Measurements from ENCODE around the gene GNA12.

Gene GNA12

GRCh38 chr7:2838873-2839578, 5.1 kb downstream of the GNA12 start:
- no peak overlapping the region for H3K4me3 ChIP-seq (ENCODE audit: low read depth in 1 of 2, low read length in 2 of 2)
- H3K27ac ChIP-seq (ENCODE audit: low read depth, low read length), result no peak overlapping the region
- H3K27me3 ChIP-seq (ENCODE audit: control insufficient read depth in 1 of 2, insufficient read depth in 2 of 2, low read length in 2 of 2), result no peaks in the 10 kb centered on the region
- H3K36me3 ChIP-seq (ENCODE audit: control insufficient read depth in 1 of 2, insufficient read depth in 2 of 2, low read length in 2 of 2), result peaks cover 0 to 12% of the 10 kb centered on the region in 2 donors
- H3K4me1 ChIP-seq (ENCODE audit: control insufficient read depth in 1 of 2, insufficient read depth in 2 of 2, low read length in 2 of 2), result peaks cover 9 to 24% of the 10 kb centered on the region in 2 donors
- no peaks in the 10 kb centered on the region for H3K9me3 ChIP-seq (ENCODE audit: control insufficient read depth in 1 of 2, low read length in 2 of 2)
- no peak overlapping the region for H3K9ac ChIP-seq (ENCODE audit: low read depth in 1 of 2, low read length in 2 of 2)

- Histone ChIP-seq H3K9me3 (ENCODE audit: control insufficient read depth in 1 of 2, low read length in 2 of 2) (no peaks in the 10 kb centered on the region), H3K9ac (ENCODE audit: low read depth in 1 of 2, low read length in 2 of 2) (no peak overlapping the region), H3K36me3 (ENCODE audit: control insufficient read depth in 1 of 2, insufficient read depth in 2 of 2, low read length in 2 of 2) (peaks cover 0 to 12% of the 10 kb centered on the region in 2 donors), H3K27me3 (ENCODE audit: control insufficient read depth in 1 of 2, insufficient read depth in 2 of 2, low read length in 2 of 2) (no peaks in the 10 kb centered on the region), H3K27ac (ENCODE audit: low read depth, low read length) (no peak overlapping the region), H3K4me1 (ENCODE audit: control insufficient read depth in 1 of 2, insufficient read depth in 2 of 2, low read length in 2 of 2) (peaks cover 9 to 23% of the 10 kb centered on the region in 2 donors), H3K4me3 (ENCODE audit: low read depth in 1 of 2, low read length in 2 of 2) (no peak overlapping the region)
Measured at GRCh38 chr7:2838451-2838850, 5.7 kb downstream of the GNA12 start.

DNA sequence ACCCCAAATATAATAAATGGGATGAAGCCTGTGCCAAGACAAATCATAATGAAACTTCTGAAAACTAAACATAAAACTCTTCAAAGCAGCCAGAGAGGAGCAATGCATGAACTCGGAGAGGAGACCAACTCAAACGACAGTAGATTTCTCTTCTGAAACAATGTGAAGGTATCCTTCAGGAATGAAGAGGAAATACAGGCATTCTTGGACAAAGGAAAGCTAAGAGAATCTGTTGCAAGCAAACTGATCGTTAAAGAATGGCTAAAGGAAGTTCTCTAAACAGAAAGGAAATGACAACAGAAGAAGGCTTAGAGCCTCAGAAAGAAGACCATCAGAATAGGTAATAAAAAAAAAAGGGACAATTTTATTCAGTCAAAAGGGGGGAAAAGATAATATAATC, 6.6 kb downstream of the GNA12 start:
- Histone ChIP-seq H3K27ac (ENCODE audit: low read depth, low read length) (no peak overlapping the region), H3K27me3 (ENCODE audit: control insufficient read depth in 1 of 2, insufficient read depth in 2 of 2, low read length in 2 of 2) (no peaks in the 10 kb centered on the region), H3K4me1 (ENCODE audit: control insufficient read depth in 1 of 2, insufficient read depth in 2 of 2, low read length in 2 of 2) (peaks cover 6 to 20% of the 10 kb centered on the region in 2 donors), H3K9me3 (ENCODE audit: control insufficient read depth in 1 of 2, low read length in 2 of 2) (no peaks in the 10 kb centered on the region), H3K9ac (ENCODE audit: low read depth in 1 of 2, low read length in 2 of 2) (no peak overlapping the region), H3K36me3 (ENCODE audit: control insufficient read depth in 1 of 2, insufficient read depth in 2 of 2, low read length in 2 of 2) (peaks cover 0 to 12% of the 10 kb centered on the region in 2 donors), H3K4me3 (ENCODE audit: low read depth in 1 of 2, low read length in 2 of 2) (no peak overlapping the region)

DNA sequence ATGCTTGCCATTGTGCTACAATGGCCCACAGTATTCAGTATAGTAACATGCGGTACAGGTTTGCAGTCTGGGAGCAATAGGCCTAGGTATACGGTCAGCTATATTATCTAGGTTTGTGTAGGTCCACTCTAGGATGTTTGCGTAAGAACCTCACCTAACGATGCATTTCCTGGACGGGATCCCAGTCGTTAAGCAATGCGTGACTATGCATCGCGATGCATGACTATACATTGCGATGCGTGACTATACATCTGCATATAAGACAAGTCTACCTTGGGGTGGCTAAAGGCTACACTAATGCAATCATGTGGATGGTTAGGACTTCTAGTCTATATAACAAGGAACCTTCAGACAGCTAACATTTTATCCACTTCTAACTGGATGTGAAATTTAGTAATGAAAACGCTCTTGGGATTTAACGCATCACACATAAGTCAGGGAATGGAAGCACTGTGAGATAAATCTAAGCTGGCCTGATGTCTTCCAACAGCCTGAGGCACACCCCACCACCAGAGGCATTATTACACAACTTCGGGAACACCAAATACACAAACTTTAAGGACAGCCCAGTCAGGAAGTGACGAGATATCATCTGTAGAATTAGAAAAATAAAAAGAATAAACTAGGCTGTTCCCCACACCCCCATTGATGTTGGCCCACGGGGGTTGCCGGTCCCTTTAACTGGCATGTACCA, 9.2 kb downstream of the GNA12 start:
- Histone ChIP-seq H3K9ac (ENCODE audit: low read depth in 1 of 2, low read length in 2 of 2) (no peak overlapping the region), H3K27ac (ENCODE audit: low read depth, low read length) (no peak overlapping the region), H3K27me3 (ENCODE audit: control insufficient read depth in 1 of 2, insufficient read depth in 2 of 2, low read length in 2 of 2) (no peaks in the 10 kb centered on the region), H3K4me3 (ENCODE audit: low read depth in 1 of 2, low read length in 2 of 2) (no peak overlapping the region), H3K9me3 (ENCODE audit: control insufficient read depth in 1 of 2, low read length in 2 of 2) (no peaks in the 10 kb centered on the region), H3K4me1 (ENCODE audit: control insufficient read depth in 1 of 2, insufficient read depth in 2 of 2, low read length in 2 of 2) (peaks cover 11 to 26% of the 10 kb centered on the region in 2 donors), H3K36me3 (ENCODE audit: control insufficient read depth in 1 of 2, insufficient read depth in 2 of 2, low read length in 2 of 2) (peaks cover 3 to 12% of the 10 kb centered on the region in 2 donors)

- Histone ChIP-seq H3K27ac (ENCODE audit: low read depth, low read length) (no peak overlapping the region), H3K9ac (ENCODE audit: low read depth in 1 of 2, low read length in 2 of 2) (no peak overlapping the region), H3K9me3 (ENCODE audit: control insufficient read depth in 1 of 2, low read length in 2 of 2) (no peaks in the 10 kb centered on the region), H3K4me3 (ENCODE audit: low read depth in 1 of 2, low read length in 2 of 2) (peak overlapping the region; percentile 31 to 55), H3K27me3 (ENCODE audit: control insufficient read depth in 1 of 2, insufficient read depth in 2 of 2, low read length in 2 of 2) (no peaks in the 10 kb centered on the region), H3K4me1 (ENCODE audit: control insufficient read depth in 1 of 2, insufficient read depth in 2 of 2, low read length in 2 of 2) (peaks cover 11 to 22% of the 10 kb centered on the region in 2 donors), H3K36me3 (ENCODE audit: control insufficient read depth in 1 of 2, insufficient read depth in 2 of 2, low read length in 2 of 2) (peaks cover 3 to 12% of the 10 kb centered on the region in 2 donors)
Measured at GRCh38 chr7:2833083-2833910, 10.8 kb downstream of the GNA12 start.

DNA sequence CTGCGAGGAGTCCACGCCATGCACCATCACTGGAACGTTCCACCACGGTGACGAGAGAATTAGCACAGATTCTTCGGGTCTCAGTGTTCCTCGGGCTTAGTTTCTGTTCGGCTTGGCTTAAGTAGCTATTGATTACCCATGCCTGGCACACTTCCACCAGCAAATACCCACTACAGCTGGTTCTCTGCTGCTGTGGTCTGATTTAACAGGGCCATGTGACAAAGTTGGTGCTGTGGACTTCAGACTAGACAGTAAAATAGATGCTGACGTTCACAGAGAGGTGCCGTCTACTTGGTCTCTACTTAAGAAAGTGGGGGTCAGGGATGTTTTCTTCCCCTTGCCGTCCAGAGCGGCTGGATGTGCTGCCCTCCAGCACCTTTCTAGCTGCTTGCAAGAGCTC, 11.6 kb downstream of the GNA12 start:
- Histone ChIP-seq H3K36me3 (ENCODE audit: control insufficient read depth in 1 of 2, insufficient read depth in 2 of 2, low read length in 2 of 2) (peaks cover 3 to 12% of the 10 kb centered on the region in 2 donors), H3K4me1 (ENCODE audit: control insufficient read depth in 1 of 2, insufficient read depth in 2 of 2, low read length in 2 of 2) (peaks cover 11 to 17% of the 10 kb centered on the region in 2 donors), H3K9ac (ENCODE audit: low read depth in 1 of 2, low read length in 2 of 2) (no peak overlapping the region), H3K27me3 (ENCODE audit: control insufficient read depth in 1 of 2, insufficient read depth in 2 of 2, low read length in 2 of 2) (no peaks in the 10 kb centered on the region), H3K27ac (ENCODE audit: low read depth, low read length) (no peak overlapping the region), H3K9me3 (ENCODE audit: control insufficient read depth in 1 of 2, low read length in 2 of 2) (no peaks in the 10 kb centered on the region), H3K4me3 (ENCODE audit: low read depth in 1 of 2, low read length in 2 of 2) (peak overlapping the region; percentile 31 to 55)

GRCh38 chr7:2830609-2831376, 13.3 kb downstream of the GNA12 start:
- H3K4me3 ChIP-seq (ENCODE audit: low read depth in 1 of 2, low read length in 2 of 2), result no peak overlapping the region
- H3K4me1 ChIP-seq (ENCODE audit: control insufficient read depth in 1 of 2, insufficient read depth in 2 of 2, low read length in 2 of 2), result peaks cover 11 to 14% of the 10 kb centered on the region in 2 donors
- no peaks in the 10 kb centered on the region for H3K9me3 ChIP-seq (ENCODE audit: control insufficient read depth in 1 of 2, low read length in 2 of 2)
- H3K36me3 ChIP-seq (ENCODE audit: control insufficient read depth in 1 of 2, insufficient read depth in 2 of 2, low read length in 2 of 2), result peaks cover 3 to 12% of the 10 kb centered on the region in 2 donors
- H3K27me3 ChIP-seq (ENCODE audit: control insufficient read depth in 1 of 2, insufficient read depth in 2 of 2, low read length in 2 of 2), result no peaks in the 10 kb centered on the region
- no peak overlapping the region for H3K27ac ChIP-seq (ENCODE audit: low read depth, low read length)
- H3K9ac ChIP-seq (ENCODE audit: low read depth in 1 of 2, low read length in 2 of 2), result no peak overlapping the region

DNA sequence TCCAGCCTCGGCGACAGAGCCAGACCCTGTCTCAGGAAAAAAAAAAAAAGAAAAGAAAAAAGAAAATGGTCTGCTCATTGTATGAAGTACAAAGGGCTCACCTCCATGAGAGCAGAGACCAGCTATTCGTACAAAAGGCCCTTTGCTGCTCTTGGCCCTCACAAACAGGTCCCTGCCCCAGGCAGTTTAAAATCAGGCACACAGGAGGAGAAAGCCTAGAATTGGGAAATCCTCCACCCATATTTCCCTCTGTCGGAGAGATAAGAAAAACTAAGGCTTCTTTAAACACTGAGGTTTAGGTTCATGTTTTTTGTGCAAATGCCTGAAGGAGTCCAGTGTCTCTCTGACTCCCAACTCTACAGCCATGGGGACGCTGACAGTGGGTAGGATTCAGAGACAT, 15.1 kb downstream of the GNA12 start:
- Histone ChIP-seq H3K36me3 (ENCODE audit: control insufficient read depth in 1 of 2, insufficient read depth in 2 of 2, low read length in 2 of 2) (peaks cover 0 to 3% of the 10 kb centered on the region in 2 donors), H3K27ac (ENCODE audit: low read depth, low read length) (no peak overlapping the region), H3K4me3 (ENCODE audit: low read depth in 1 of 2, low read length in 2 of 2) (no peak overlapping the region), H3K9me3 (ENCODE audit: control insufficient read depth in 1 of 2, low read length in 2 of 2) (no peaks in the 10 kb centered on the region), H3K27me3 (ENCODE audit: control insufficient read depth in 1 of 2, insufficient read depth in 2 of 2, low read length in 2 of 2) (no peaks in the 10 kb centered on the region), H3K9ac (ENCODE audit: low read depth in 1 of 2, low read length in 2 of 2) (no peak overlapping the region), H3K4me1 (ENCODE audit: control insufficient read depth in 1 of 2, insufficient read depth in 2 of 2, low read length in 2 of 2) (peaks cover 14% of the 10 kb centered on the region in 2 donors)

- Histone ChIP-seq H3K27me3 (ENCODE audit: control insufficient read depth in 1 of 2, insufficient read depth in 2 of 2, low read length in 2 of 2) (no peaks in the 10 kb centered on the region), H3K9ac (ENCODE audit: low read depth in 1 of 2, low read length in 2 of 2) (no peak overlapping the region), H3K4me3 (ENCODE audit: low read depth in 1 of 2, low read length in 2 of 2) (no peak overlapping the region), H3K4me1 (ENCODE audit: control insufficient read depth in 1 of 2, insufficient read depth in 2 of 2, low read length in 2 of 2) (peaks cover 3 to 4% of the 10 kb centered on the region in 2 donors), H3K9me3 (ENCODE audit: control insufficient read depth in 1 of 2, low read length in 2 of 2) (no peaks in the 10 kb centered on the region), H3K36me3 (ENCODE audit: control insufficient read depth in 1 of 2, insufficient read depth in 2 of 2, low read length in 2 of 2) (no peaks in the 10 kb centered on the region), H3K27ac (ENCODE audit: low read depth, low read length) (no peak overlapping the region)
Measured at GRCh38 chr7:2826771-2827170, 17.3 kb downstream of the GNA12 start.

Measured in duodenal mucosa (tissue), 2 donors.